IPS-11a (cell line): Measurements from ENCODE around the gene NDC1.
"Not testable (repeated sequence)": the region's sequence is repeated elsewhere in the genome, so short reads cannot be mapped to it uniquely, and the experiment has no call there.

Source experiments
- H3K4me3 ChIP-seq: one replicate; pipeline ENCODE4 v1.5.1; 2013; ENCODE audit warnings: low read depth, low read length, control low read depth

Gene NDC1

DNA sequence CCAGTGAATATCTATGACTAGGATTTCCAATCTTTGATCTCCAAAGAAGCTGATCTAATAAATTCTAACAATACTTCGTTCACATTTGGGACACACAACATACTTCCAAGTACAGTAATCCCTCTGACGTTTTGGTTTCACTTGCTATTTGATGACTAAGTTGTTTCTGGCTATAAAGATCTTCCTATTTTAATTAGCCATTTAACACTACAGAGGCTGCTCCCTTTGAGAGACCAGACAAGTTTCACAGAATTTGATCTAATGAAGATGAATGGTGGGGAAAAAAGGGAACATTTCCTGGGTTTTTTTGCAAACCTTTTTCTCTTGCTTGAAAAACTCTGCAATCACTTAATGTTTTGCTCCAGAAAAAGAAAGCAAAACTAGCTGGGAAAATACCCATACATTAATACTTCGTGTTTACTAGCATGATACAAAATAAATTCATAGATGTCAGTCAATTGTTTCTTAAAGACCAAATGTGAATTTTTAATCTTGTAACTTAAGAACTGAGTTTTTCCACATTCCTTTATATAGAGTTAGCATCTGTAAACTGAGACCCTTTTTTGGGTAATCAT lies 71.2 kb downstream of the NDC1 start:
- H3K4me3 ChIP-seq = no peak overlapping the region

DNA sequence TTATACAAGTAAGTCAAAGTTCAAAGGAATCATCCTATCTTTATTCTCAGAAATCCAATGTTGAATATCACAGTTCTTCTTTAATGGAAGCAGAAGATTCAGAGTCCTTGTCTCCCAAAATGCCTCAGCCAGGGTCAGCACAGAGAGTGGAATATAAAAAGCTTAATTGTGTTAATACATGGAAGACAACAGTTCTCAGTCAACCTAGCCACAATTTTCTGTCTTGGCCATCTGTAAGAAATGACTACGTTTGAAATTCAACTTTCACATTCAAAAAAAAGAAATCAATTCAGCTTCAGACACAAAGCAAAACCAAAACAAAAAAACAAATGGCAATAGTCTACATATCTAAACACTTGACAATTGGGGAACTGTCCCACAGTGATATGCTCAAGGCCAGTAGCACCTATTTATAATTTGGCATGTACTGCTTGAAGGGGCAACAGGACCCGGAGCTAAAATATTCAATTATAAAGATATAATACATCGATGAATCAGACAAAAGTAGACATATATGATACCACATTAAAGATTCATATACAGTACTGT lies 71.8 kb downstream of the NDC1 start:
- no peak overlapping the region for H3K4me3 ChIP-seq

DNA sequence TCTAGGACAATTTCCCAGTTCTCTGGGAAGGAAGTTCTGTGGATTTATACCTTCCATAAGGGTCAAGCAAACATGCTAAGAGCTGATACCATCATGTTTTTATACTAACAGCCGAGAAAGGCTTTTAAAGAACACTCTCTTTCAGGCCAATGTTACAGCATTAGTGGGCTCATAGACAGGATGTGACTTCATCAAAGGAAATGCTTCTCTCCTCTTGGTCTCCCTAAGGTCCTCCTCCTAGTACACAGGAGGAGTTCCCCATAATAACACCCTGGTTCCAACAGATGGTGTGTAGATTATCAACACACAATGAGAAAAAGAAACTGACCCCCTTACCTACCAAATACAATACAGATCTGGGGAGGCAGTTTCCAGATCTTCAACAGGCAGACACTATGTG lies 72.4 kb downstream of the NDC1 start:
- no peak overlapping the region for H3K4me3 ChIP-seq

DNA sequence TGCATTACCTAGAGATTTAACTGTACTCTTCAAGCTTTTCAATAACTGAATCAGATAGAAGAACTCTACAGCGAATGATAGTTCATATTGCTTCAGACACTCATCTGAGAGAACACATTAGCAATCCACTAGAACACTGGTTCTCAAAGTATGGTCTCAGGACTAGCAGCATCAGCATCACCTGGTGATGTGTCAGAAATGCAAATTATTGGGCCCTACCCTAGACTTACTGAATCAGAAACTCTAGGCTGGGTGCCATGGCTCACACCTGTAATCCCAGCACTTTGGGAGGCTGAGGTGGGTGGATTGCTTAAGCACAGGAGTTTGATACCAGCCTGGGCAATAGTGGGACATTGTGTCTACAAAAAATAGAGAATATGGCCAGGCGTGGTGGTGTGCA lies 74.2 kb downstream of the NDC1 start:
- H3K4me3 ChIP-seq = no peak overlapping the region

DNA sequence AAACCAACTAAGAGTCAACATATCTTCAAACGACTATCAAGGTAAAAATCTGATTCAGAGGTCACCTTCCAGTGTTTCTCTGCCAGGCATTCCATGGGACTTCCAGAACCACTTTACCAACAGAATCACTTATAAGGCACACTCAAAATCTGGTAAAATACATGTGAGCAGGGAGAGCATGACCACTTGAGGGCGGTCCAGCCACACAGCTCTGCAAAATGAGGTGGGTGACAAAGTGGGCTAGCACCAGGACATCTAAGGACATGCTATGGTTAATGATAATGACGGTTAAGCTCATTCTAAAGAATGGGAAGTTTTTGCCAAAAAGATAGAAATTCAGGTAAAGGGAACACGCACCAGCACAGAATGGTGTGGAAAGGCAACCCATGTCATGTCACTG lies 74.6 kb downstream of the NDC1 start:
- no peak overlapping the region for H3K4me3 ChIP-seq

DNA sequence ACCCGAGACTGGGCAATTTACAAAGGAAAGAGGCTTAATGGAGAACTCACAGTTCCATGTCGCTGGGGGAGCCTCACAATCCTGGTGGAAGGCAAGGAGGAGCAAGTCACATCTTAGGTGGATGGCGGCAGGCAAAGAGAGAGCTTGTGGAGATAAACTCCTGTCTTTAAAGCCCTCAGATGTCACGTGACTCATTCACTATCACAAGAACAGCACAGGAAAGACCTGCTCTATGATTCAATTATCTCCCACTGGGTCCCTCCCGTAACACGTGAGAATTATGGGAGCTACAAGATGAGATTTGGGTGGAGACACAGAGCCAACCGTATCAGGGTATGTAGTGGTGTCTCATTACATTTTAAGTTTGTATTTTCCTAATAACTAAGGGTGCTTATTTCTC lies 77.6 kb downstream of the NDC1 start:
- H3K4me3 ChIP-seq = not testable (repeated sequence)

DNA sequence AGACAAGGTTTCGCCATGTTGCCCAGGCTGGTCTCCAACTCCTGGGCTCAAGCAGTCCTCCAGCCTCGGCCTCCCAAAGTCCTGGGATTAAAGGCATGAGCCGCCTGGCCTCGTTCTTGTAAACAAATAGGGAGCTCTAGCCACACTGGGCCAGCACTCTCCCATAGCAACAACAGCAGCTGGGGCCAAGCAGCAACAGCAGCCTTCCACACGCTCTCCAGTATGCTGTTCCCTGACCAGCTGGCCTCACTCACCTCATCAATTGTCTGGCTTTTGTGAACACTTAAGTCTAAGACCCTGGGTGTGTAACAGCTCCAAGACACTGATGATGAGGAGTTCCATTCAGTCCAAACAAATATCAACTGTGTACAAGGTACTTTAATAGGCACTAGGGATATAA lies 82.2 kb downstream of the NDC1 start:
- no peak overlapping the region for H3K4me3 ChIP-seq

DNA sequence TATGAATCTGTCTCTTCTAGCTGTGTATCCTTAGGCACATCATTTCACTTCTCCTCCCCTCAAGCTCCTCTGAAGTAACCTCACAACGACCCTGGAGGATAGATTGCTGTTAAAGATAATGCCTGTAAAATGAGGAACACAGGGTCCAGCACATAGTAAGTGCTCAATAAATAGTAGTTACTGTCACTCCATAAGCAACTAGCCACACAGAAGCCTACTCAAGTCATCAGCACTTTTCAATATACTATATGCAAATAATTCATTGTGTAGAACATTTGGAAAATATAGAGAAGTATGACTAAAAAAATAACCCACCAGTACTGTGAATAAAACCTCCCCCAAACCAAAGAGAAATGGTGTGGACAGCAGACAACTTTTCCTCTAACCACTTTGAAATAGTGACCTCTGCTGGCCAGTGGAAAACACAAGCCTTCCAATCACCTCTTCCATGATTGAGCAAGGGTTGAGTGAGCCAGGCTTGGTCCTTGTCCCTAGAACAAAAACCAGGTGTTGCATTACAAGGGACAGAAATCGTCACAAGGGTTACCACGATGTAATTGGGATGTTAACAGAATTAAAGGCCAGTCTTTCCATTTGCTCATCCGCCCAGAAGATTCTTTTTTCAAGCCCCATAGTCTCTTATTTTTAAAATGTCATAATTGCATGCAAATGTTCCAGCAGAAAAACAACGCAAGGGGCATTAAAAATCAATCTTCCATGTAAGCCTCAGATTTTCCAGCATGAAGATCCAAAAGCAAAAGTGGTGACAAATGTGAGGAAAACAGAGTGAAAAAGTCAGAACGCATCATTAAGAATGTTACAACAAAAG lies 83.4 kb downstream of the NDC1 start:
- H3K4me3 ChIP-seq = no peak overlapping the region

DNA sequence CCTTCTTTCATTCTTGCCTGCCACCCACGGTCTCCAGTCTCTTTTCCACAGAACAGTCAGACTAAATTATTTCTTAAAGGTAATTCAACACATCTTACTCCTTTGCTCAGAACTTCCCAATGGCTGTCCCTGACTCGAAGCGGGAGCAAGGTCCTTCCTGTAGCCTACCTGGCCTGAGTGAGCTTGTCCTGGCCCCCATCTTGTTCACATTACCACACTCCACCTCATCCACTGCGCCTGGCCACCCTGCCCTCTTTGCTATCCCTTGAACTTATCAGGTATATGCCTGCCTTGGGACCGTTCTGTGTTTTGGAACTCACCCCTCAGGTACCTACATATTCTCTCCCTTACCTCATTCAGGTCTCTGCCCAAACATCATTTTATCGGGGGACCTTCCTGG lies 85.8 kb downstream of the NDC1 start:
- H3K4me3 ChIP-seq = no peak overlapping the region

DNA sequence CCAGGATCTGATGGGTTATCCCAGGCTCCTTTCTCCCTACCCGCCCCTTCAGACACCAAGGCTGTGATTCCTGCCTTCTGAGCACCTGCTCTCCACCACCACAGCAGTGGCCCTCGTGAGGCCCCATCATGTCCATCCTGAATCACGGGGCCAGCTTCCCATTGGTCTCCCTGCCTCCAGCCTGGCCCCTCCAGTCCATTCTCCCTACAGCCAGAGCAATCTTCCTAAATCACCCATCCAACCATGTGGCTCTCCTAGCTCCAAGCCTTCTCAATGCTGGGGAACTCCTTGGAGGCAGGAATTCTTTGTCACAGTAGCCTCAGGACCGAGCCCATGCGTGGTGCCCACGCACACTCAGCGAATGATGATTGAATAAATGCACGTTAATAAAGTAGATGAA lies 90.3 kb downstream of the NDC1 start:
- no peak overlapping the region for H3K4me3 ChIP-seq

DNA sequence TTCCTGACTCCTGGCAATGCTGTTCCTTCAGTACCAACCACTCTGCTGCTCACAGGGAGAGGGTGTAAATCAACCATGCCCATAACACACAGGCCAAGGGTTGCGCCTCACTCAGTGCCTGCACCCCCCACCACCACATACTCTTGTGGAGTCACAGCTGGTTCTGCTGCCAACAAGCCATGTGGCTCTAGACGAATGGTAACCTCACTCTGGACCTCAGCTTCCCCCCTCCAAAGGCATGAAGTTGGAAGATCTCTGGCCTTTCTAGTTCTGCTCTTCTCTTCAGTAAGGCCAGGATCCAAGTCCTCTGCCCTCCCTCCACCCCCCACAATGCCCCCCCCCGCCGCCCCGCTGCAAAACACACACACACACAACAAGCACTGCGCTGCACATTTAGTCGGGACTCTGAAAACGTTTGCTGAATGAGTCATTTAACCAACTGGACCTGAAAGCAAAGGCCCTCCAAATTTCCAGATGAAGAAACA lies 97.4 kb downstream of the NDC1 start:
- H3K4me3 ChIP-seq = no peak overlapping the region

DNA sequence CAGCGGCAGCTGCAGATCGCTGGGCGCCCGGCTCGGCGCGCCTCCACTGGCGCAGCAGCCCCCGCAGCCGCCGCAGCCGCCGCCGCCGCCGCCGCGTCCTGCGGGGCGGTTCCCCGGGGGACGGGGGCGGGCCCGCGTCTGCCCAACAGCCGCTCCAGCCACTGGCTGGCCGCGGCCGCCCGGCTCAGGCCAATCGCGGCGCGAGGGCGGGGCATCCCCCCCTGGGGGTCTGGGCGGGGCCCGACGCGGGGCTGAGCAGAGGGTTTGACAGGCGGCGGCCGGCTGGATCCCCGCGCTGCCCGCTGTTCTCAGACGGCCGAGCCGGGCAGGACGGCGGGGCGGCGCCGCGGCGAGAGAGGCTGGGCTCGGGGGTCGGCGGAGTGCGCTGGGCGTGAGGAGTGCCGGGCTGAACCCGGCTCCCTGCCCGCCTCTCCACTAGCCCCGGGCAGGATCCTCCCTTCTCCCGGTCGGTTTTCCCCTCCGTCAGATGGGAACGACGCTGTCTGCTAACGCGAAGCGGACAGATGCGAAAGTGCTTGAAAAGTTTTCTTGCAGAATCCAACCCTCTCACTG lies 98.9 kb downstream of the NDC1 start, which contains the start of gene GLIS1:
Gene GLIS1, minus strand, starts transcription at position 56 of the 573 bp plus-strand sequence. CDS start 1,100 bp downstream, outside the sequence.
- peak within 1 kb of the TSS; percentile 37 for H3K4me3 ChIP-seq

DNA sequence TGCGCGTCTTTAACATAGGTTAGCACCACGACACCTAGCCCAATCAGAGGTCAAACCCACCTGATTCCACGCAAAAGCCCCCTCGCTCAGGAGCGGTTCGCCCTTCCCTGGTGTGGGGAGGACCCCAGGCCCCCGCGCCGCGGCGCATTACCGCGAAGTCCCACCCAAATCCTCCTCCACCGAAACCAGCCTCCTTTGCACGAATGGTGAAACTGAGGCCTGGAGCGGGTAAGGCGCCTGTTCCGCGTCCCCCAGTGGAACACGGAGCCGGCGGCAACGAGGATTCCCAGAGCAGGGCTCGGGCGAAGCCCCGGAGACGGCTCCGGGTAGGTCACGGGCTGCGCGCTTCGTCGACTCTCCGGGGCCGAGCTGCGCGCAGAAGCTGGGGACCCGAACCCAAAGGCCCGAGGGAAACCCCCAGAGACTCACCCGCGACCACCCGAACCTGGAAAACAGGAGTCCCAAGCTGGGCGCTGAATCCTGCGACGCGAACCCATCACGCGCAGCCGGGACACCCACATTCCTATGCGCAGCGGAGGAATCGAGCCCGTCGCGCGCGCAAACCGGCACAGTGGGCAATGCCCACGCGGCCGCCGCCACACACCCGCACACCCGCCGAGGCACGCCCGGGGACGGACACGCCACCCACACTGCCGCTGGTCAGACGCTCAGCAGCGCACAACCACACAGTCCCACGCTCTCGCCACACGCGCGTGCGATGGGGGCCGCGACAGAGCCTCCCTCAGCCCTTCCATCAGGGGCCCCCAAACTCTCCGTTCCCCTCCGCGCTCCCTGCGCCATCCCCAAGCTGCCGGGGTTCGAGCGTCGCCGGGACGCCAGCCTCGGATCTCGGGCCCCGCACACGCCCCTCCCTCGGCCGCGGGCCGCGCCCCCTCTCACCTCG lies 99.6 kb downstream of the NDC1 start:
- H3K4me3 ChIP-seq = peak overlapping the region; percentile 30

DNA sequence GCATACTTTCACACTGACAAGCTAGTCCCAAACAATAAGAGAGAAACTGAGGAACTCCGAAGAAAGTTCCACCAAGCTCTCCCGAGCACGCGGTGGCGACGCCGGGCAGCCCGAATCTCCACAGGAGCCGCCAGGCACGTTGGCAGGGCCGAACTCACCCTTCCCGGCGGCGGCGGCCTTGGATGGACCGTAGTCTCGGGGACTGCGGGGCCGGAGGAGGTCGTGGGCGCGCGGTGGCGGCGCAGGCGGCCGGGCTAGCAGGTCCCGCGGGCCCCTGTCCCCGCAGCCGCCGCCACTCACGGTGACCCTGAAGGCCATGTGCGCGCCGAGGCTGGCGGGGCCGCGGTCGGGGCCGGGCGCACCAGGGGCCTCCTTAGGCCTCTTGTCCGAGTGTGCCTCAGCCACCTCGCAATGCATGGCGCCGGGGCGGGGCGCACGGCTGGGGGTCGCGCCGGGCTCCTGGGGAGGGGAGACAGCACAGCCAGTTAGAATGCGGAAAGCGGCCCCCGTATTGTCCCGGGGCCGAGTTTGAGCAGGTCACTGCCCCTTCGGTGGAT lies 100.4 kb downstream of the NDC1 start:
- peak overlapping the region; percentile 17 for H3K4me3 ChIP-seq

DNA sequence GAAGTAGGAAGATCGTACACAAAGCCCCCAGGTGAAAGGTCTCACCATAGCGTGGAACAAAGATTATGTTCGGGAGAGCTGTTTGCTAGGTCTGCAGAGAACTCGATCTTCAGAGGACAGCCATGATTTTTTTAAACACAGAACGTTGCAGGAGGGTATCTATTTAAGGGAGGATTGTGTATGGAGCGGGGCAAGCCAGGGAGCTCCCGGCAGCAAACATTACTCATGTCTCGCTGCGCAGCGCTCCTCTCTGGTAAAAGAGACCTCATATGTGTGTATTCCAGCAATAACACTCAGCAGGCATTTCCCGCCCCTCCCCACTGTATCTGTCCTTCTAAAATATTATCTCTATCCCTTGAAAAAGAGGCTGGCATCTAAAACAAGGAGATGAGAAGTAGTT lies 101.8 kb downstream of the NDC1 start:
- no peak overlapping the region for H3K4me3 ChIP-seq

DNA sequence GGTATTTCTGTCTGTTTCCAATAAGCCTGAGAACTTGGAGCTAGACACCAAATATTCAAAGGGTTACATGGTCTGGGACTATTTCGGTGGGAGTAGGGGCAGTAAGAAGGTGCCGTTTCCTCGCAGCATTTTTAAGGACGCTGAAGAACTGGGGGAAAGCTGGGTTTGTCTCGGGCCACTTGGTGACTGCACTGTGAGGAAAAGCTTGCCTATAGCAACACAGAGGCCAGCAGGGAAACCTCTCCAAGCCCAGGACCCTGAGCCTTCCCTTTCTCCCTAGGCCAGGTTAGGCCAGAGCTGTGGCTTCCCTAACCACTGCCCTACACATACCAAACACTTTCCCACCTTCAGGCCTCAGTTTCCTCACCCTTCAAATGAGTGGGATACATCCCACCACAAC lies 102.4 kb downstream of the NDC1 start:
- no peak overlapping the region for H3K4me3 ChIP-seq

DNA sequence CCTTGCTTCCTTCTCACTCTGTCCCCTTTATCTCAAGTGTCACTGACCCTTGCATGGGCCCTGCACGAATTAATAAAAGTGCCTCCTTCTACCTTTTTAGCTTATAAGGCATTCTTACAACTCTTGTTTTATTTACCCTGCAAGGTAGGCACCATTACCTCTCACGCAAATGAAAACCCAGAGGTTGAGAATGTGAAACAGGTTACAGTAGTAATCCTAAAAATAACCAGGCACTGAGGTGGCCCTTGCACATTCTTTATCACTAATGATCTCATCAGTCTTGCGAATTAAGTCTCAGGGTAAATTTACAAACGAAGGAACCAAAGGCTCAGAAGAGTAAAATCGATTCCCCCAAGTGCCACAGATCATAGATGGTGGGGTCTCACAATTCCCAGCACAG lies 102.8 kb downstream of the NDC1 start:
- H3K4me3 ChIP-seq = no peak overlapping the region

DNA sequence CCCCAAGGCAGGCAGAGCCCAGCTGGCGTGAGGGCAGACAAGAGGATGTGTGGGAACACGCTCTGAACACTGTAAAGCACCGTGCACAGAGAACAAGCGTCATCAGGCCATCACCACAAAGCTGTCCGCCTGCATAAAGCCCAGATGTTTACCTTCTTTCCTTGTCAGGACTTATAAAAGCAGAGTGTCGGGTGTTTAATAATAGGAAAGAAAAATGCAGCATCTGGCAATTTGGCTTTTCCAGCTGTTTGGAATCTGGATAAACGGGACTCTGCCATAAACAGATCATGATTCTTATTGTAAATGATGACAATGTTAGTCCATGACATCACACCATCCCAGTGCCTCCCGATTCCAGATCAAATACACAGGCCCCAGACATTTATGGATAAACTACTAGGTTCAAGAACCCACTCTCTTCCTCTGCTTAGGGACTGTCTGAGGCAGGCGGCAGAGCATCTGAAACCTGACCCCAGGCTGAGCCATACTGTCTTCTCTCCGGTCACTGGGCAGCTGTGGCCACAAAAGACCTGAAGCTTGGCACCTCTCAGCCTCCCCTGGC lies 103.4 kb downstream of the NDC1 start:
- no peak overlapping the region for H3K4me3 ChIP-seq

DNA sequence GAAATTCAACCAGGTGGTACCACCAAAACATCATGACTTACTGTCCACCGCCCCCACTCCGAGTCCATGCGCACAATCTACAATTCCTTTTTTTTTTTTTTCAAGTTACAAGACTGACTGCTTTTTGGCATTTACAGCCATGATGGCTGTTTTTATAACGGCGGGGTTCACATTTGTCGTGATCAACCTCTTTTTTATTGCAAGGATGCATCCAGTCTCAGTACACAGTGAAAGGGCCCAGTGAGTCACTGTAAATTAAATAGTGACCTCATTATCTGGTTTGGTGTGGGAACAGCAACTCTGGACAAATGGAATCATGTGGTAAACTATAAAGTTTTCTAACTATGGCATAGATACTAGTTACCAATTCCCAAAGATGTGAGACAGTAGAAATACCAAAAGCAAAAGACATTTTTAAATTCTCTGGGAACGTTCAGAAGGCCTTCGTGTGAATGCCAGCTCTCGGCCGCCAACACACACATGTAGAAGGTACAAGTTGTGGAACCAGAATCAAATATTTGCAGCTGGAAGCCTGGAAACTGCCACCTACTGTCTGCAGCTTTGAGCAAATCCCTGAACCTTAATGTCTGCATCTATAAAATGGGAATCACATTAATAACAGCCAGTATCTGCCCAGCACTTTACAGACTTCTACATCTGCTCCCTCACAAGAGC lies 104.0 kb downstream of the NDC1 start:
- no peak overlapping the region for H3K4me3 ChIP-seq
